ENCODE measurements around the gene GCFC2. TPM values are rescaled to one million over a fixed set of nuclear protein-coding genes. Genes with fewer than 3 reads are reported as not detected.
A peak's percentile ranks its signal among the peaks of the same experiment; 100 is the strongest.
"Not testable (repeated sequence)": the region's sequence is repeated elsewhere in the genome, so short reads cannot be mapped to it uniquely, and the experiment has no call there.

Gene GCFC2
- total RNA-seq, 1 donor from 2014 or later = 12.7 TPM

DNA sequence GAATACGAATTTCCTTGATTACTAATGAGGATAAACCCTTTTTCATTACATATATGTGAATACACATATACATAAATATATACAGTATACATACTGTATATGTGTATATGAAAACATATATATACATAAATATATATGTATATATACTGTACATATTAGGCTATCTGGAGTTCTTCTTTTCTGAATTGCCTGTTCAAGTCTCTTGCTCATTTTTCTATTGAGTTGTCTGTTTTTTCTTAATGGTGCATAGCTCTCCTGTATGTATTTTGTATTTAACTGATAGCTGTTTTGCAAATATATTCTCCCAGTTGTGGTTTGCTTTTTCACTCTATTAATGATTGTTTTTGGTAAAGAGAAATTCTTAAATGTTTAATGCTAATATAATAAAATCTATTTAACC is 8.9 kb upstream of the GCFC2 start:
- Histone ChIP-seq H3K4me3 (no peak overlapping the region), H3K4me1 (no peaks in the 10 kb centered on the region), H3K27me3 (ENCODE audit: low read depth) (no peaks in the 10 kb centered on the region), H3K9me3 (no peaks in the 10 kb centered on the region), H3K36me3 (no peaks in the 10 kb centered on the region), H3K27ac (no peak overlapping the region)
- DNase-seq = no peak
- TF ChIP-seq, protein P1, sequence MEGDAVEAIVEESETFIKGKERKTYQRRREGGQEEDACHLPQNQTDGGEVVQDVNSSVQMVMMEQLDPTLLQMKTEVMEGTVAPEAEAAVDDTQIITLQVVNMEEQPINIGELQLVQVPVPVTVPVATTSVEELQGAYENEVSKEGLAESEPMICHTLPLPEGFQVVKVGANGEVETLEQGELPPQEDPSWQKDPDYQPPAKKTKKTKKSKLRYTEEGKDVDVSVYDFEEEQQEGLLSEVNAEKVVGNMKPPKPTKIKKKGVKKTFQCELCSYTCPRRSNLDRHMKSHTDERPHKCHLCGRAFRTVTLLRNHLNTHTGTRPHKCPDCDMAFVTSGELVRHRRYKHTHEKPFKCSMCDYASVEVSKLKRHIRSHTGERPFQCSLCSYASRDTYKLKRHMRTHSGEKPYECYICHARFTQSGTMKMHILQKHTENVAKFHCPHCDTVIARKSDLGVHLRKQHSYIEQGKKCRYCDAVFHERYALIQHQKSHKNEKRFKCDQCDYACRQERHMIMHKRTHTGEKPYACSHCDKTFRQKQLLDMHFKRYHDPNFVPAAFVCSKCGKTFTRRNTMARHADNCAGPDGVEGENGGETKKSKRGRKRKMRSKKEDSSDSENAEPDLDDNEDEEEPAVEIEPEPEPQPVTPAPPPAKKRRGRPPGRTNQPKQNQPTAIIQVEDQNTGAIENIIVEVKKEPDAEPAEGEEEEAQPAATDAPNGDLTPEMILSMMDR (IDR thresholded peaks at IDR 0.05) = no peak
- ATAC-seq = no peak
- intact Hi-C loops (cut with DNase I) = no loop called here

- TF ChIP-seq, protein P1 (IDR thresholded peaks at IDR 0.05) = no peak
- Histone ChIP-seq H3K9me3 (no peaks in the 10 kb centered on the region), H3K4me3 (no peak overlapping the region), H3K27ac (no peak overlapping the region), H3K27me3 (ENCODE audit: low read depth) (no peaks in the 10 kb centered on the region), H3K4me1 (no peaks in the 10 kb centered on the region), H3K36me3 (no peaks in the 10 kb centered on the region)
- intact Hi-C loops (cut with DNase I) = no loop called here
- ATAC-seq (no peak), DNase-seq (no peak)
These were observed 5.7 kb upstream of the GCFC2 start for GRCh38 chr2:75716406-75716805.

DNA sequence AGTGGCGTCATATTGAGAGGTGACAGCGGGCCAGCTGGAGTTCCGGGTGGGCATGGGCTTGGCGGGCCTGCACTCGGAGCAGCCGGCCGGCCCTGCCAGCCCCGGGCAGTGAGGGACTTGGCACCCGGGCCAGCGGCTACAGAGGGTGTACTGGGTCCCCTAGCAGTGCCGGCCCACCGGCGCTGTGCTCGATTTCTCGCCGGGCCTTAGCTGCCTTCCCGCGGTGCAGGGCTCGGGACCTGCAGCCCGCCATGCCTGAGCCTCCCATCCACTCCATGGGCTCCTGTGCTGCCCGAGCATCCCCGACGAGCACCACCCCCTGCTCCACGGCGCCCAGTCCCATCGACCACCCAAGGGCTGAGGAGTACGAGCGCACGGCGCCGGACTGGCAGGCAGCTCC is 875 bp upstream of the GCFC2 start:
- intact Hi-C loops (cut with DNase I); DNase-seq; H3K27me3 ChIP-seq (ENCODE audit: low read depth); H3K9me3 ChIP-seq; H3K27ac ChIP-seq; H3K36me3 ChIP-seq; H3K4me3 ChIP-seq; ATAC-seq: not testable (repeated sequence)
- peaks cover 16% of the 10 kb centered on the region for H3K4me1 ChIP-seq

- H3K27me3 ChIP-seq (ENCODE audit: low read depth) = no peaks in the 10 kb centered on the region
- H3K36me3 ChIP-seq = peaks cover 12% of the 10 kb centered on the region
- H3K4me3 ChIP-seq = peak overlapping the region; percentile 71
- no peak for ATAC-seq
- no peak for DNase-seq
- TF ChIP-seq, protein P1 (IDR thresholded peaks at IDR 0.05) = no peak
- intact Hi-C loops (cut with DNase I) = no loop called here
- H3K9me3 ChIP-seq = no peaks in the 10 kb centered on the region
- peak overlapping the region; percentile 90 for H3K27ac ChIP-seq
- H3K4me1 ChIP-seq = peaks cover 16% of the 10 kb centered on the region
These were observed 517 bp downstream of the GCFC2 start for GRCh38 chr2:75710220-75710576.

DNA sequence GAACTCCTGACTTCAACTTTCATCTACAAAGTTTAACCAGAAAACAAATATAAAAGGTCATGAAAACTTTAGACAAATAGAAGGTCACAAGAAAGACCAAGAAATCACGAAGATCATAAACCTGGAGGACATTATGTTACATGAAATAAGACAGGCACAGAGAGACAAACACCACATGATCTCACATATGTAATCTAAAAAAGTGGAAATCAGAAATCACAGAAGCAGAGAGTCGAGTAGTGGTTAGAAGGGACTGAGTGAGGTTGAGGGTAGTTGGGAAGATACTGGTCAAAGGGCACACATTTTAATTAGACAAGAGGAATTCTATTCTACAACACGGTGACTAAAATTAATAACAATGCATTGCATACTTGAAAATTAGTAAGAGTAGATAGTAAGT is 1.4 kb downstream of the GCFC2 start:
- H3K4me3 ChIP-seq = peak overlapping the region; percentile 71
- no peaks in the 10 kb centered on the region for H3K9me3 ChIP-seq
- peaks cover 21% of the 10 kb centered on the region for H3K36me3 ChIP-seq
- no peaks in the 10 kb centered on the region for H3K27me3 ChIP-seq (ENCODE audit: low read depth)
- ATAC-seq (no peak), DNase-seq (no peak)
- intact Hi-C loops (cut with DNase I) = no loop called here
- TF ChIP-seq, protein P1 (IDR thresholded peaks at IDR 0.05) = no peak
- H3K27ac ChIP-seq = no peak overlapping the region
- peaks cover 16% of the 10 kb centered on the region for H3K4me1 ChIP-seq

DNA sequence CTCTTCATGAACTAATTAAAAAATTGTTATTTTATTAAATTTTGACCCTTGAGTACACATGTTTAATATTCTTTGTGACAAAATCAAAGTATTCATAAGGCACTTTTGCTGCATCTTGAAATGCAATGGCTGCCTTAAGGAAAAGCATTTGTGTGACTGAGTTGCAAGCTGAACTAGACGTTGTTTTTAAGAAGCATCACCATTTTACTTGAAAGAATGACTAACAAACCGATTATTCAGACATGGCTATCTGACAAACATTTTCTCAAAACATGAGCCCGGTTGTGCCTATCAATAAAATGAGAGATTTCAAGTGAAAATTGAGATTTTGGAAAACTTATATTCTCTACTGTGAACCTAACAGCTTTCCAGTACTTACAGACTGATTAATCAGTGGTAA is 2.8 kb downstream of the GCFC2 start:
- peaks cover 16% of the 10 kb centered on the region for H3K4me1 ChIP-seq
- intact Hi-C loops (cut with DNase I) = no loop called here
- H3K4me3 ChIP-seq = no peak overlapping the region
- H3K27me3 ChIP-seq (ENCODE audit: low read depth) = no peaks in the 10 kb centered on the region
- DNase-seq (no peak), ATAC-seq (no peak)
- TF ChIP-seq, protein P1 (IDR thresholded peaks at IDR 0.05) = no peak
- no peak overlapping the region for H3K27ac ChIP-seq
- no peaks in the 10 kb centered on the region for H3K9me3 ChIP-seq
- peaks cover 35% of the 10 kb centered on the region for H3K36me3 ChIP-seq
